Measurements from ENCODE around the gene CSNK2A1.

Gene CSNK2A1

DNA sequence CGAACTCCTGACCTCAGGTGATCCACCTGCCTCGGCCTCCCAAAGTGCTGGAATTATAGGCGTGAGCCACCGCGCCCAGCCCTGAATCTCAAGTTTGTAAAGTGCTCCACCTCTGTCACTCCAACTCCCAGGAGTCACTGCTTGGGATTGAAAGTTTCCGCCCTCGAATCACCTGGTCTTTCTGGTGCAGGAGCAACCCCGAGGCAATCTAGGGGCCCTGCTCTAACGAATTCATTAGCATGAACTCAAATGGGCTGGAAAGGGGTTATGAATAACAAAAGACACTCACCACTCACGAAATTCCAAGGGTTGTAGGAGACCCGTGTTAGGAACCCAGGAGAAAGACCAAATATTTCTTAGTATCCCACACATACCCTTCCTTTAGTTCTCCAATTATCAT, 109.4 kb downstream of the CSNK2A1 start:
- H3K27me3 Mint-ChIP-seq (ENCODE audit: low read depth, poor library complexity): peaks cover 4% of the 10 kb centered on the region
- TF ChIP-seq, protein P1, sequence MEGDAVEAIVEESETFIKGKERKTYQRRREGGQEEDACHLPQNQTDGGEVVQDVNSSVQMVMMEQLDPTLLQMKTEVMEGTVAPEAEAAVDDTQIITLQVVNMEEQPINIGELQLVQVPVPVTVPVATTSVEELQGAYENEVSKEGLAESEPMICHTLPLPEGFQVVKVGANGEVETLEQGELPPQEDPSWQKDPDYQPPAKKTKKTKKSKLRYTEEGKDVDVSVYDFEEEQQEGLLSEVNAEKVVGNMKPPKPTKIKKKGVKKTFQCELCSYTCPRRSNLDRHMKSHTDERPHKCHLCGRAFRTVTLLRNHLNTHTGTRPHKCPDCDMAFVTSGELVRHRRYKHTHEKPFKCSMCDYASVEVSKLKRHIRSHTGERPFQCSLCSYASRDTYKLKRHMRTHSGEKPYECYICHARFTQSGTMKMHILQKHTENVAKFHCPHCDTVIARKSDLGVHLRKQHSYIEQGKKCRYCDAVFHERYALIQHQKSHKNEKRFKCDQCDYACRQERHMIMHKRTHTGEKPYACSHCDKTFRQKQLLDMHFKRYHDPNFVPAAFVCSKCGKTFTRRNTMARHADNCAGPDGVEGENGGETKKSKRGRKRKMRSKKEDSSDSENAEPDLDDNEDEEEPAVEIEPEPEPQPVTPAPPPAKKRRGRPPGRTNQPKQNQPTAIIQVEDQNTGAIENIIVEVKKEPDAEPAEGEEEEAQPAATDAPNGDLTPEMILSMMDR (IDR thresholded peaks at IDR 0.05): no peak
- peaks cover 45% of the 10 kb centered on the region for H3K36me3 Mint-ChIP-seq (ENCODE audit: low read depth)
- H3K27ac Mint-ChIP-seq: peak overlapping the region; percentile 67
- H3K4me1 Mint-ChIP-seq: peaks cover 29% of the 10 kb centered on the region
- no peak for DNase-seq
- no peaks in the 10 kb centered on the region for H3K9me3 Mint-ChIP-seq
- H3K4me3 Mint-ChIP-seq: no peak overlapping the region

DNA sequence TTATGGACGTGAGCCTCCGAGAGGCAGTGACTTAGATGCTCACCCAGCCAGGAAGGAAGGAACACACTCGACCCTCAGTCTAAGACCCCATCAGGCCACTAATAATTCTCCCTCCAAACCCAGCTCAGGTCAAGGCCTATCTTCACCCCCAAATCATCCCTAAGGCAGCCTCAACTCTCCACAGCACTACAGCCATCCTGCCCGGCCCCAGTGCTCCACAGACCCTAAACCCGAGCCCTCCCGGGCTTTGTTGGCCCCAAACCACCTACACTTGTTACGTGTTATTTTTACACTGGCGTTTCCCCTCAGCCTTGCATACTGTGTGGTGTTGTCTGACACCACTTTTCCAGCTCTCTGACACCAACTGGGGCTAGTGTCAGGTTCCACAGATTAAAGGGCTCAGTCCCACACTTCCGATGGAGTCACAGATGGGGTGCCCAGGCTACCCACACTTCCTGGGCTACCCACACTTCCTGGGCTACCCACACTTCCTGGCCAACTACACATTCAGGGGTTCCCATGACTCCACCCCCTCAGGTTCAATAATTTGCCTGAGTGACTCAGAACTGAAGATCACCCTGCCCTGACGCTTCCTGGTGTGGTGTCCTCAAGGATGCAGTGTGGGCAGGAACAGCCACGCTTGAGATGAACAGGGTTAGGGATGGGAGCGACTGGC, 110.2 kb downstream of the CSNK2A1 start:
- TF ChIP-seq, protein P1 (IDR thresholded peaks at IDR 0.05): no peak
- DNase-seq: no peak
- peaks cover 4% of the 10 kb centered on the region for H3K27me3 Mint-ChIP-seq (ENCODE audit: low read depth, poor library complexity)
- H3K27ac Mint-ChIP-seq: peak overlapping the region; percentile 98
- no peak overlapping the region for H3K4me3 Mint-ChIP-seq
- peaks cover 38% of the 10 kb centered on the region for H3K36me3 Mint-ChIP-seq (ENCODE audit: low read depth)
- no peaks in the 10 kb centered on the region for H3K9me3 Mint-ChIP-seq
- H3K4me1 Mint-ChIP-seq: peaks cover 29% of the 10 kb centered on the region

DNA sequence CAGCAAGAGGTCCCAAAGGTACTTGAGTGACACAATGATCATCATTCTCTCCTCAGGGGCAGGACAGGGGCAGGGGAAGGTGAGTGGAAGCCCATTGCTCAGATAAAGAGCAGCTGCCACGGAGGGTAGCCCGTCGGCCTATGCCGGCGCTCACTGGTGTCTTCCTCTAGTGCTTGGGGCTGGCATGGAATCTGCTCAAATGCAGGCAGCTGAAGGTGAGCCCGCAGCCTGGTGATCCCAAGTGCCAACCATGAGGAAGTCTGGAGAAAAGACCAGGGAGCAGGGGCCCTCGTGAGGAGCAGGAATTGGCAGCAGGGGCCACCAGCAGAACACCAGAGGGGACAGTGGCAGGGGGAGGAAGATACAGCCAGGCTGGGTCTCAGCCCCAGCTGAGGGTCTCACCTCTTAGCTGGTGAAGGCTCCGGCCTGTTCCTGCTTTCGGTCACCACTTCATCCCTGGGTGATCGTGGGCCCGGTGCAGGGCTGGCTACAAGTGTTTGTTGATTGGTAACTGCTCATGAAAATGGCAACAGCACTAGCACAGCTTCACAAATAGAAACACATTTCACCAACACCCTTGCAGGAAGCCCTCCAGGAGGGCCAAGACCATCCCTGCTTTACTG, 110.8 kb downstream of the CSNK2A1 start:
- Mint-ChIP-seq H3K4me1 (peaks cover 29% of the 10 kb centered on the region), H3K4me3 (no peak overlapping the region), H3K27ac (peak overlapping the region; percentile 98), H3K27me3 (ENCODE audit: low read depth, poor library complexity) (peaks cover 4% of the 10 kb centered on the region), H3K9me3 (no peaks in the 10 kb centered on the region), H3K36me3 (ENCODE audit: low read depth) (peaks cover 42% of the 10 kb centered on the region)
- no peak for DNase-seq
- TF ChIP-seq, protein P1 (IDR thresholded peaks at IDR 0.05): no peak

DNA sequence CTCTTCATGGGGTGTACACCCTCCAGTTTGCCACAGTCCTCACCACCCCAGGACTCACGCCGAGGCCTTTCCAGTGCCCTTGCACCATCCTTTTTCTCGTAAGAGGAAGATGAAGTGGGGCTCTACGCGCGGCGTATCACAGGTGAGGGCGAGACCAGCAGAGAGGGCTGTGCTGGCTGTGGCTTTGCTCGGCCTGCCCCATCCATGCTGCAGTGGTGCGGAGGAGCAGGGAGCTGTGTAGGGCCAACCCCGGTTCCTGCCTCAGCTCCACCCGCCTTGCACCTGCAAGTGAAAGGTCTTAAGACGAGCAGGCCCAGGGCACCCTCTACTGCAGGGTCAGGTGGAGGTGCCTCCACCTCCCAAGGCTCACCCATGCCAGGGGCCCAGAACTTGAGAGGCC, 111.4 kb downstream of the CSNK2A1 start:
- H3K4me1 Mint-ChIP-seq: peaks cover 29% of the 10 kb centered on the region
- TF ChIP-seq, protein P1 (IDR thresholded peaks at IDR 0.05): no peak
- DNase-seq: no peak
- peaks cover 4% of the 10 kb centered on the region for H3K27me3 Mint-ChIP-seq (ENCODE audit: low read depth, poor library complexity)
- H3K36me3 Mint-ChIP-seq (ENCODE audit: low read depth): peaks cover 37% of the 10 kb centered on the region
- H3K27ac Mint-ChIP-seq: peak overlapping the region; percentile 88
- no peak overlapping the region for H3K4me3 Mint-ChIP-seq
- H3K9me3 Mint-ChIP-seq: no peaks in the 10 kb centered on the region

DNA sequence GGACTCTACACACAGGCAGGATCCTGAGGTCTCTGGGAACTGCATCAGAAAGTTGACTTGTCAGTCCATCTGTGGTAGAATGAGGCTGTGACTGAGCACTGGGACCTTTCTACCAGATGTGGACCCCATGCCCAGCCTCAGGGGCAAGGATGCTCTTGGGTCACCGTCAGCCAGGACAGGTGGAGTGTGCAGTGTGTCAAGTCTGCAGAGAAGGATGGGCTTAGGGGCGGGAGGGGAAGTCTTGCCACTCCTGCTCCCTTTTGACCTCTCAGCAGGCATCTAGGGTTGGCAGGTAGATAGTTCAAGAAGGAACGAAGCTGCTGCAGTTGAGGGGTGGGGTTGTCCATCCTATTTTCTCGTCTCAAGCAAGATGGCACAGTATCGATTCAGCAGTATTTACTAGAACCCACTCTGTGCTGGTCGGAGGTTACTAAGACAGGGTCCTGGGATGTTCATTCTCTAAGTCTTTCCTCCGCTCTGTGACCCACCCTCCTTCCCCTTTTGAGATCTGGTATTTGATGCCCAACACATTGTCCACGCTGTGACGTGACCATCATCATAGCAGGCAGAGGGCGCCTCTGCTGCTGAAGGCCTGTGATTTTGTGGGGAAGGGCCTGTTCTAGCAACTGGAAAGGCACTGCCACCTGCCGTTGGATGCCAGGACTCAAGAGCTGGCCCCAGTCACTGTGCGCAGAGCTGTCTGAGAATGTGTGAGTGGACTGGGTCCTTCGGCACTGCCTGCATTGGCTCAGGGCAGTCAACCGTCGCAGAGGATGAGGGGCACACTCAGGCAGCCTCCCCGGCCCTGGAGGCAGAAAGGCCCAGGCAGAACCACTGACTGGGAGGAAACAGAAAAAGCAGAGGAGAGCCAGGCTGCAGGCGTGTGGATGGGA, 112.3 kb downstream of the CSNK2A1 start:
- Mint-ChIP-seq H3K4me1 (peaks cover 29% of the 10 kb centered on the region), H3K9me3 (no peaks in the 10 kb centered on the region), H3K27me3 (ENCODE audit: low read depth, poor library complexity) (peaks cover 4% of the 10 kb centered on the region), H3K4me3 (no peak overlapping the region), H3K36me3 (ENCODE audit: low read depth) (peaks cover 33% of the 10 kb centered on the region), H3K27ac (peak overlapping the region; percentile 88)
- DNase-seq: peak; percentile 54
- TF ChIP-seq, protein P1 (IDR thresholded peaks at IDR 0.05): peak; percentile 44
